HepG2 (cell line): ENCODE results near the gene COL5A1. TPM values are rescaled to one million over a fixed set of nuclear protein-coding genes. Genes with fewer than 3 reads are reported as not detected.

Source experiments
- AGO2 ChIP-seq: fragments of 200-400 bp; formaldehyde crosslinking; optimal IDR thresholded peaks from 2 replicates; pipeline ENCODE3; 2017; ENCODE audit warnings: mild to moderate bottlenecking, low read depth, low read length, moderate library complexity
- GABPB1 ChIP-seq: IDR thresholded peaks from 2 replicates; pipeline ENCODE4 v1.6.1; 2016; ENCODE audit warnings: mild to moderate bottlenecking, missing genetic modification reagents, moderate library complexity, missing compliant biosample characterization
- GTF2F1 ChIP-seq: fragments of 150-350 bp; IDR thresholded peaks from 2 replicates; pipeline ENCODE4 v1.6.1; 2014; ENCODE audit warnings: low read length
- MEIS1 ChIP-seq: sonication (generic); formaldehyde crosslinking; IDR thresholded peaks from 2 replicates; pipeline ENCODE4 v1.9.0; 2021; ENCODE audit warnings: mild to moderate bottlenecking, missing genetic modification reagents, moderate library complexity, borderline replicate concordance
- NFRKB ChIP-seq: fragments of 450-650 bp; IDR thresholded peaks from 2 replicates; pipeline ENCODE4 v1.6.1; 2017
- NR2F1 ChIP-seq, 2 experiments: fragments of 450-650 bp in 1 of 2; formaldehyde crosslinking in 1 of 2; IDR thresholded peaks; 2 replicates each; pipeline versions ENCODE4 v1.5.0 to v1.6.1; 2016 to 2020; ENCODE audit warnings: mild to moderate bottlenecking in 1 of 2, missing compliant biosample characterization in 1 of 2, missing genetic modification reagents in 1 of 2, moderate library complexity in 1 of 2
- PITX1 ChIP-seq: sonication (generic); formaldehyde crosslinking; IDR thresholded peaks from 2 replicates; pipeline ENCODE4 v1.5.1; 2020; ENCODE audit warnings: mild to moderate bottlenecking, missing genetic modification reagents
- SMAD1 ChIP-seq: sonication (generic); formaldehyde crosslinking; IDR thresholded peaks from 2 replicates; pipeline ENCODE4 v1.4.0; 2020; ENCODE audit warnings: missing genetic modification reagents, low read depth, mild to moderate bottlenecking, borderline replicate concordance
- ZBTB46 ChIP-seq: sonication (generic); formaldehyde crosslinking; IDR thresholded peaks from 2 replicates; pipeline ENCODE4 v1.4.0; 2020; ENCODE audit warnings: mild to moderate bottlenecking, missing genetic modification reagents, borderline replicate concordance
- ZNF264 ChIP-seq: sonication (generic); formaldehyde crosslinking; IDR thresholded peaks from 2 replicates; pipeline ENCODE4 v1.4.0; 2020; ENCODE audit warnings: missing genetic modification reagents
- ZNF768 ChIP-seq: sonication (generic); formaldehyde crosslinking; IDR thresholded peaks from 2 replicates; pipeline ENCODE4 v1.4.0; 2020; ENCODE audit warnings: missing genetic modification reagents
- ZNF773 ChIP-seq: sonication (generic); formaldehyde crosslinking; IDR thresholded peaks from 2 replicates; pipeline ENCODE4 v1.4.0; 2020; ENCODE audit warnings: missing genetic modification reagents, borderline replicate concordance
- ZZZ3 ChIP-seq: sonication (generic); formaldehyde crosslinking; IDR thresholded peaks from 2 replicates; pipeline ENCODE4 v1.4.0; 2020; ENCODE audit warnings: missing genetic modification reagents, mild to moderate bottlenecking, borderline replicate concordance
- polyA plus RNA-seq, 8 experiments: library from polyadenylated mRNA; depleted of rRNA in 3 of 8; stranded (reverse) in 7 of 8; unstranded in 1 of 8; fragments of >200 nt; fragmentation: Illumina TruSeq in 4 of 8; extraction: Trizol in 4 of 8; gene quantifications; 2 replicates each; pipeline versions ENCODE4 v1.2.1 to v1.2.3, GENCODE V29; 2011 to 2016; ENCODE audit warnings: low read depth in 4 of 8, missing spikeins in 1 of 8, mixed read lengths in 1 of 8; ENCODE audit not compliant: insufficient read depth in 1 of 8
- total RNA-seq, 5 experiments: library from RNA; depleted of rRNA; stranded (reverse); fragments of >200 nt; fragmentation: Illumina TruSeq; extraction: Trizol; gene quantifications; 2 replicates each; pipeline ENCODE4 v1.2.3, GENCODE V29; 2016; ENCODE audit warnings: low read depth in 1 of 5

COL5A1 gene
- total and polyA plus RNA-seq, 2 of the 13 experiments (the other 11 are each of a cell fraction or from before 2014, with no cell fraction given), result not detected

- TF ChIP-seq SMAD1 (no peak), MEIS1 (CRISPR knock-in tag) (no peak), ZZZ3 (CRISPR knock-in tag) (no peak), ZNF768 (CRISPR knock-in tag) (no peak), ZBTB46 (no peak), NR2F1 (CRISPR knock-in tag; IDR thresholded peaks at IDR 0.05) (no peak), NFRKB (no peak), GTF2F1 (no peak), AGO2 (no peak), ZNF773 (CRISPR knock-in tag) (no peak), ZNF264 (CRISPR knock-in tag) (no peak), PITX1 (CRISPR knock-in tag) (no peak), GABPB1 (no peak)
- TF ChIP-seq, all 625 proteins: peak for 0
These were observed 223.2 kb downstream of the COL5A1 start (continued) for GRCh38 chr9:134864821-134865190.
